Measurements from ENCODE around the gene IQCK. TPM values are rescaled to one million over a fixed set of nuclear protein-coding genes. Genes with fewer than 3 reads are reported as not detected.

IQCK gene
- total and polyA plus RNA-seq, 8 donors: 3.5 to 100.0 (median 13.6) TPM

DNA sequence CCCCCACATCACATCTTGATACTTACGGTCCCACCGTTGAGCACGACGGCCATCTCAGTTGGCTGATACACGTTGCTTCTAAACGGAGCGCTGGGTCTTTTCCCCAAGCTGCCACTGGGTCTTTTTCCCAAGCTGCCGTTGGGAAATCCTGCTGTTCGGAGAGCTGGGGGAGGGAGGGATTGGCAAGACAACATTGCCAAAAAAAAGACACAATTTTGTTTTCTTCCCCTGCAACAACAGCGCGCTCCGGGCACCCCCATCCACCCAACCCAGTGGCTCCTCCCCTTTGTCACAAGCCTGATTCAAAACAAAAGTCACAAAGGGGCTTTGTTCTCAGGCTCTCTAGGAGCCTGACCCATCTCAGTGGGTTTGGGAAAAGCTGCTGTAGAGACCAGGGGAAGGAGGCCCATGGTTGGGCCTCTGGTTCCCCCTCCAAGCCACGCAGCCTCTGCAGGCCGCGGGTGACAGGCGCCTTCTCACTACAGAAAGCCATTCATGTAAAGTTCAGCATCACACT, 143.8 kb downstream of the IQCK start:
- DNase-seq: no peak
- Histone ChIP-seq H3K27ac (no peak overlapping the region), H3K4me1 (peaks cover 0 to 7% (median 0%) of the 10 kb centered on the region in 4 donors), H3K9me3 (no peaks in the 10 kb centered on the region), H3K4me3 (no peak overlapping the region), H3K36me3 (peaks cover 21 to 71% (median 57%) of the 10 kb centered on the region in 4 donors), H3K27me3 (no peaks in the 10 kb centered on the region)
- TF ChIP-seq EP300 (IDR thresholded peaks at IDR 0.05) (no peak), POLR2AphosphoS5 (IDR thresholded peaks at IDR 0.05) (no peak), POLR2A (IDR thresholded peaks at IDR 0.05) (no peak)
- TF ChIP-seq, protein P1, sequence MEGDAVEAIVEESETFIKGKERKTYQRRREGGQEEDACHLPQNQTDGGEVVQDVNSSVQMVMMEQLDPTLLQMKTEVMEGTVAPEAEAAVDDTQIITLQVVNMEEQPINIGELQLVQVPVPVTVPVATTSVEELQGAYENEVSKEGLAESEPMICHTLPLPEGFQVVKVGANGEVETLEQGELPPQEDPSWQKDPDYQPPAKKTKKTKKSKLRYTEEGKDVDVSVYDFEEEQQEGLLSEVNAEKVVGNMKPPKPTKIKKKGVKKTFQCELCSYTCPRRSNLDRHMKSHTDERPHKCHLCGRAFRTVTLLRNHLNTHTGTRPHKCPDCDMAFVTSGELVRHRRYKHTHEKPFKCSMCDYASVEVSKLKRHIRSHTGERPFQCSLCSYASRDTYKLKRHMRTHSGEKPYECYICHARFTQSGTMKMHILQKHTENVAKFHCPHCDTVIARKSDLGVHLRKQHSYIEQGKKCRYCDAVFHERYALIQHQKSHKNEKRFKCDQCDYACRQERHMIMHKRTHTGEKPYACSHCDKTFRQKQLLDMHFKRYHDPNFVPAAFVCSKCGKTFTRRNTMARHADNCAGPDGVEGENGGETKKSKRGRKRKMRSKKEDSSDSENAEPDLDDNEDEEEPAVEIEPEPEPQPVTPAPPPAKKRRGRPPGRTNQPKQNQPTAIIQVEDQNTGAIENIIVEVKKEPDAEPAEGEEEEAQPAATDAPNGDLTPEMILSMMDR (IDR thresholded peaks at IDR 0.05): no peak
- WGBS, 5 donors: 76 to 81% (median 81%) methylated on average over 15 to 16 of the region's 16 CpGs
- intact Hi-C loops (cut with DNase I; ENCODE audit: low total_unique reads): no loop called here

DNA sequence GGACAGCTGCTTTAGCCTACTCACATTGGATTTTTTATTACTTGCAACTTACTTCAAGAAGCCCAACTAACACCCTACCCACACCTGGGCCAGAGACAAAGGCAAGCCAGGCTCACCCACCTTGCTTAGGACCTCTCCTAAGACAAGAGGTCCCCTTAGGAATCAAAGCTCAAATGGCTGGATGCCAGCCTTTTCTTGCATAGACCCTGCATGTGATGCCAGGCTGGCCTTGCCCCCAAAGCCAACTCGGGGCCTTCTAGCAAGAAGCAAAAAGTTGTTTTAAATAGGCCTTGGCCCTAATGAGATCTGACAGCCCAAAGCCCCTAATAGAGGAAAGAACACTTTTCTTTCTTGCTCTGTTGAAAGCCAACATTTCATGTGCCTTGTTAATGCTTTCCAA, 145.9 kb downstream of the IQCK start:
- DNase-seq: no peak
- intact Hi-C loops (cut with DNase I; ENCODE audit: low total_unique reads): no loop called here
- H3K36me3 ChIP-seq: peaks cover 16 to 76% (median 58%) of the 10 kb centered on the region in 4 donors
- H3K27ac ChIP-seq: no peak overlapping the region
- no peaks in the 10 kb centered on the region for H3K27me3 ChIP-seq
- TF ChIP-seq, protein P1 (IDR thresholded peaks at IDR 0.05): no peak
- TF ChIP-seq POLR2AphosphoS5 (IDR thresholded peaks at IDR 0.05) (no peak), EP300 (IDR thresholded peaks at IDR 0.05) (no peak)
- no peaks in the 10 kb centered on the region for H3K9me3 ChIP-seq
- H3K4me3 ChIP-seq: no peak overlapping the region
- 79 to 88% (median 86%) methylated on average over 1 of the region's 1 CpG for WGBS, 5 donors
- H3K4me1 ChIP-seq: peaks cover 0 to 8% (median 6%) of the 10 kb centered on the region in 4 donors

GRCh38 chr16:19864566-19864965, 146.5 kb downstream of the IQCK start:
- H3K9me3 ChIP-seq: no peaks in the 10 kb centered on the region
- TF ChIP-seq, protein P1 (IDR thresholded peaks at IDR 0.05): no peak
- no peak for TF ChIP-seq POLR2A (IDR thresholded peaks at IDR 0.05)
- TF ChIP-seq EP300 (IDR thresholded peaks at IDR 0.05): no peak
- no peak for TF ChIP-seq POLR2AphosphoS5 (IDR thresholded peaks at IDR 0.05)
- H3K36me3 ChIP-seq: peaks cover 10 to 74% (median 54%) of the 10 kb centered on the region in 4 donors
- WGBS, 5 donors: 86 to 94% (median 89%) methylated on average over 5 of the region's 5 CpGs
- no peak for DNase-seq
- no peak overlapping the region for H3K4me3 ChIP-seq
- no peak overlapping the region for H3K27ac ChIP-seq
- intact Hi-C loops (cut with DNase I; ENCODE audit: low total_unique reads): no loop called here
- peaks cover 0 to 8% (median 7%) of the 10 kb centered on the region in 4 donors for H3K4me1 ChIP-seq
- no peaks in the 10 kb centered on the region for H3K27me3 ChIP-seq

- peaks cover 0 to 8% (median 3%) of the 10 kb centered on the region in 4 donors for H3K4me1 ChIP-seq
- no peak overlapping the region for H3K4me3 ChIP-seq
- no peak for DNase-seq
- intact Hi-C loops (cut with DNase I; ENCODE audit: low total_unique reads): no loop called here
- no peak for TF ChIP-seq EP300 (IDR thresholded peaks at IDR 0.05)
- TF ChIP-seq POLR2AphosphoS5 (IDR thresholded peaks at IDR 0.05): no peak
- TF ChIP-seq POLR2A (IDR thresholded peaks at IDR 0.05): no peak
- TF ChIP-seq, protein P1 (IDR thresholded peaks at IDR 0.05): no peak
- peaks cover 16 to 84% (median 68%) of the 10 kb centered on the region in 4 donors for H3K36me3 ChIP-seq
- H3K9me3 ChIP-seq: no peaks in the 10 kb centered on the region
- no peaks in the 10 kb centered on the region for H3K27me3 ChIP-seq
- no peak overlapping the region for H3K27ac ChIP-seq
- WGBS, 5 donors: 55 to 71% (median 62%) methylated on average over 7 to 9 of the region's 9 CpGs
These were observed 150.3 kb downstream of the IQCK start for GRCh38 chr16:19868421-19868820.

Data from stomach (tissue), 9 donors.